Measurements from ENCODE around the gene CCDC57. TPM values are rescaled to one million over a fixed set of nuclear protein-coding genes. Genes with fewer than 3 reads are reported as not detected.

CCDC57 gene
- total and polyA plus RNA-seq, 9 of the 15 experiments (the other 6 are each of a cell fraction or from before 2014, with no cell fraction given) = 0.83 to 36.2 (median 13.6) TPM

DNA sequence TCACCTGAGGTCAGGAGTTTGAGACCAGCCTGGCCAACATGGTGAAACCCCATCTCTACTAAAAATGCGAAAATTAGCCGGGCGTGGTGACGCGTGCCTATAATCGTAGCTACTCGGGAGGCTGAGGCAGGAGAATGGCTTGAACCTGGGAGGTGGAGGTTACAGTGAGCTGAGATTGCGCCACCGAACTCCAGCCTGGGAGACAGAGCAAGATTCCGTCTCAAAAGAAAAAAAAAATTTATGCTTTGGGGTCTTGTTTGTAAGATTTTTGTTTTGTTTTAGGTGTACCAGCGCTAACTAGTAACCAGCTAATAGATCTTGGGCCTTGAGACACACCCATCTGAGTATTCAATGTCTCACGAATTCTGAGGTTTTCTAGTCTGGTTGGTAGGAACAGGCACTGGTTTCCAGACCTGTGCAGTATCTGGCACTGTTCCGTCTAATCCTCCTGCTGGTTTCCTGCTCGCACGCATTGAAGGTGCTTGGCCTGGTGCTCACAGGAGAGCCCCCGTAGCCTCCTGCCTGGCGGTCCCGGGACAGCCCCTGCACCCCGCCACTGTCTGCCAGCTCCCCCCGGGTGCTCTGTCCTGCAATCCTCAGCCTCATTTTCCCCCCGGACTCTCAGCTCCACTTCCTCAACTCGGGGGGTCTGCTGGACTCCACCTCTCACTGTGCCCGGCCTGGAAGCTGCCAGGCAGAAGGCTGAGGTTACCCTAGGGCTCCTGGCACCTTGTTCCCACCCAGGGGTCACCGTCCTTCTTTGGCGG lies 136.4 kb downstream of the CCDC57 start (continued):
- TF ChIP-seq, protein P1, sequence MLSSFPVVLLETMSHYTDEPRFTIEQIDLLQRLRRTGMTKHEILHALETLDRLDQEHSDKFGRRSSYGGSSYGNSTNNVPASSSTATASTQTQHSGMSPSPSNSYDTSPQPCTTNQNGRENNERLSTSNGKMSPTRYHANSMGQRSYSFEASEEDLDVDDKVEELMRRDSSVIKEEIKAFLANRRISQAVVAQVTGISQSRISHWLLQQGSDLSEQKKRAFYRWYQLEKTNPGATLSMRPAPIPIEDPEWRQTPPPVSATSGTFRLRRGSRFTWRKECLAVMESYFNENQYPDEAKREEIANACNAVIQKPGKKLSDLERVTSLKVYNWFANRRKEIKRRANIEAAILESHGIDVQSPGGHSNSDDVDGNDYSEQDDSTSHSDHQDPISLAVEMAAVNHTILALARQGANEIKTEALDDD (IDR thresholded peaks at IDR 0.05) = peak; percentile 35; the same call in 1 of the 2 replicates
- TF ChIP-seq KDM4B (IDR thresholded peaks at IDR 0.05; ENCODE audit: borderline replicate concordance in 2 of 2, low read depth in 1 of 2) (no peak), POLR2G (IDR thresholded peaks at IDR 0.05; ENCODE audit: low read depth, low read length) (peak; percentile 69), KAT7 (CRISPR knock-in tag; IDR thresholded peaks at IDR 0.05; ENCODE audit: borderline replicate concordance) (0 out of 2 replicates have a peak, but pooled peaks have one; percentile 35), SMARCA5 (IDR thresholded peaks at IDR 0.05) (no peak), RBM22 (IDR thresholded peaks at IDR 0.05; ENCODE audit: low read depth, low read length, poor library complexity, severe bottlenecking) (peak; percentile 81), MYNN (IDR thresholded peaks at IDR 0.05) (peak; percentile 18; the same call in 1 of the 2 replicates), MYNN (CRISPR knock-in tag; IDR thresholded peaks at IDR 0.05) (no peak), NFIX (CRISPR knock-in tag; IDR thresholded peaks at IDR 0.05; ENCODE audit: low read depth) (no peak), CEBPB (tag; IDR thresholded peaks at IDR 0.05) (0 out of 2 replicates have a peak, but pooled peaks have one; percentile 40)

DNA sequence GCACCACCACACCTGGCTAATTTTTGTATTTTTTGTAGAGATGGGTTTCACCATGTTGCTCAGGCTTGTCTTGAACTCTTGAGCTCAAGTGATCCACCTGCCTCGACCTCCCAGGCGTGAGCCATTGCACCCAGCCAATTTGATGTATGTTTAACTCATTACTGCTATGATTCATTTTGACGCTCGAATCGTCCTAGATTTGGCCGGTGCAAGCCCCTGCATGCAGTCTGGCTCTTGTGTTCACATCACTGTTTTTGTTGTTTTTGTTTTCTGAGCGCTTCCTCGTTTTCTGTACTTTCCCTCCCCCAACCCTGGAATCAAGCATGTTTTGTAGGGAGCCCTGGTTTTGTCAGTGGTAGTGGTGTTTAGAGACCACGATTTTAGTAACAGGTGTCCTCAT lies 139.2 kb downstream of the CCDC57 start:
- Histone ChIP-seq H3K4me1 (replicated peaks in 1 of 2; ENCODE audit: control insufficient read depth in 2 of 2, insufficient read depth in 2 of 2, low read length in 2 of 2) (peaks cover 0 to 22% of the 10 kb centered on the region in 2 experiments; a peak in 2 of 5 replicates), H3K4me3 (no peak overlapping the region), H3K9me3 (replicated peaks; ENCODE audit: control insufficient read depth, insufficient read depth, low read depth, low read length) (no peaks in the 10 kb centered on the region), H4K20me1 (replicated peaks; ENCODE audit: control insufficient read depth, insufficient read depth, low read length) (peaks cover 15% of the 10 kb centered on the region), H3K36me3 (ENCODE audit: control insufficient read depth, insufficient read depth, low read length) (peaks cover 10% of the 10 kb centered on the region; the same call in 1 of the 3 replicates), H3K4me2 (ENCODE audit: insufficient read depth, low read length) (no peak overlapping the region), H3K9me1 (ENCODE audit: control insufficient read depth, insufficient read depth, low read length) (peaks cover 3% of the 10 kb centered on the region), H3K79me2 (ENCODE audit: control insufficient read depth, insufficient read depth, low read length) (no peaks in the 10 kb centered on the region), H2AFZ (ENCODE audit: low read depth, low read length) (no peak overlapping the region), H3K27ac (ENCODE audit: extremely low read depth, low read depth, low read length) (no peak overlapping the region), H3K9ac (ENCODE audit: insufficient read depth in 1 of 2, low read depth in 2 of 2, low read length in 2 of 2) (no peak overlapping the region), H3K27me3 (ENCODE audit: control insufficient read depth in 2 of 2, insufficient read depth in 2 of 2, low read length in 2 of 2) (no peaks in the 10 kb centered on the region)
- 37% methylated on average over 9 of the region's 9 CpGs for WGBS (ENCODE audit: insufficient coverage, low coverage, missing lambda C conversion rate)
- intact Hi-C loops (cut with micrococcal nuclease) = no loop called here
- in situ Hi-C loops (cut with MboI) = no loop called here
- POLR2A ChIA-PET = interaction anchor here (1.1 kb wide), 1 partner anchor 13 kb away, joined by 3 read pairs; no protein-coding TSS in a partner anchor
- ATAC-seq (no peak), FAIRE-seq (no peak), DNase-seq (ENCODE audit: extremely low read depth in 1 of 4, low spot score in 3 of 4) (no peak)
- CTCF ChIA-PET (ENCODE audit: low intra/inter-chr PET ratio) = no interaction called here
- no TSS peak for BruUV-seq (replicated peaks)
- TF ChIP-seq KDM4B (IDR thresholded peaks at IDR 0.05; ENCODE audit: borderline replicate concordance in 2 of 2, low read depth in 1 of 2) = no peak
- no peak for TF ChIP-seq TARDBP (IDR thresholded peaks at IDR 0.05)
- no peak for TF ChIP-seq GABPB1 (CRISPR knock-in tag; IDR thresholded peaks at IDR 0.05)
- TF ChIP-seq HDAC3 (IDR thresholded peaks at IDR 0.05; ENCODE audit: borderline replicate concordance, partially characterized antibody) = no peak
- TF ChIP-seq PHF8 (IDR thresholded peaks at IDR 0.05; ENCODE audit: borderline replicate concordance, low read length) = no peak
- TF ChIP-seq, protein P2, sequence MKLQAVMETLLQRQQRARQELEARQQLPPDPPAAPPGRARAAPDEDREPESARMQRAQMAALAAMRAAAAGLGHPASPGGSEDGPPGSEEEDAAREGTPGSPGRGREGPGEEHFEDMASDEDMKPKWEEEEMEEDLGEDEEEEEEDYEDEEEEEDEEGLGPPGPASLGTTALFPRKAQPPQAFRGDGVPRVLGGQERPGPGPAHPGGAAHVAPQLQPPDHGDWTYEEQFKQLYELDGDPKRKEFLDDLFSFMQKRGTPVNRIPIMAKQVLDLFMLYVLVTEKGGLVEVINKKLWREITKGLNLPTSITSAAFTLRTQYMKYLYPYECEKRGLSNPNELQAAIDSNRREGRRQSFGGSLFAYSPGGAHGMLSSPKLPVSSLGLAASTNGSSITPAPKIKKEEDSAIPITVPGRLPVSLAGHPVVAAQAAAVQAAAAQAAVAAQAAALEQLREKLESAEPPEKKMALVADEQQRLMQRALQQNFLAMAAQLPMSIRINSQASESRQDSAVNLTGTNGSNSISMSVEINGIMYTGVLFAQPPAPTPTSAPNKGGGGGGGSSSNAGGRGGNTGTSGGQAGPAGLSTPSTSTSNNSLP (IDR thresholded peaks at IDR 0.05; ENCODE audit: borderline replicate concordance, low read depth, low read length) = no peak
- no peak for TF ChIP-seq YY1 (IDR thresholded peaks at IDR 0.05; ENCODE audit: borderline replicate concordance in 1 of 3, control insufficient read depth in 1 of 3, extremely low read depth in 1 of 3, insufficient read depth in 3 of 3, insufficient read length in 1 of 3, insufficient replicate concordance in 2 of 3, low read depth in 1 of 3, low read length in 2 of 3)
